Measurements from ENCODE around the gene TP53I3.

TP53I3 gene

DNA sequence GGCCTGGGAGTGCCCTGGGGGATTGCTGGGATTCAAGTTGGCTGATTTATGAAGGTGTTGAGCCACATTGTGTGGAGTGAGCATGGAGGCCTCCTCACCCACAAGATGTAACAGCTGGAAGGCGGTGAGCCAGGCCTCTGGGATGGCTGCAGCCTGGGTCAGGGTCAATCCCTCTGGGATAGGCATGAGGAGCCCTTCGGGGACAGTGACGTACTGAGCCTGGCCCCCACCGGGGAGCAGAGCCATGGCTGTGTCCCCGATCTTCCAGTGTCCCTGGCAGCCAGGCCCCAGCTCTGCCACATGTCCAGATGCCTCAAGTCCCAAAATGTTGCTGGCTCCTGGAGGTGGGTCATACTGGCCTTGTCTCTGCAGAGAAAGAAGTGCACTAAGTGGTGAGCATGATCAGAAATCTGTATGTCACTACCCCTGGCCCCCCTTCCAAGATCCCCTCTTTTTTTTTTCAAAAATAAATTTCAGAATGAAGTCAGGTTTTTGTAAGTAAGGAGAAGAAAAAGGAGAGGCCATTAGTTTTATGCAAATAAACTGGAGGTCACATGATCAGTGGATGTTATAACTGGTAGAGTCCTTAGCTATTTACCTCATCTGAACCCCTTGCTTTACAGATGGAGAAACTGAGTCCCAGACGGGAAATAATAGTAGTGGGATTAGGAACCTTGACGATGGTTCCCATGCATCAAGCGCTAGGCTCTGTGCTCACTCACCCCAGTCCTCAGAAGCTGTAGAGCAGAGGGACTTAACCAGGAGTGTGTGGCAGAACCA is 1.7 kb downstream of the TP53I3 start:
- no peak for TF ChIP-seq EGR1 (IDR thresholded peaks at IDR 0.05)
- TF ChIP-seq, protein P1, sequence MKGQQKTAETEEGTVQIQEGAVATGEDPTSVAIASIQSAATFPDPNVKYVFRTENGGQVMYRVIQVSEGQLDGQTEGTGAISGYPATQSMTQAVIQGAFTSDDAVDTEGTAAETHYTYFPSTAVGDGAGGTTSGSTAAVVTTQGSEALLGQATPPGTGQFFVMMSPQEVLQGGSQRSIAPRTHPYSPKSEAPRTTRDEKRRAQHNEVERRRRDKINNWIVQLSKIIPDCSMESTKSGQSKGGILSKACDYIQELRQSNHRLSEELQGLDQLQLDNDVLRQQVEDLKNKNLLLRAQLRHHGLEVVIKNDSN (IDR thresholded peaks at IDR 0.05), result peak; percentile 46; the same call in 1 of the 2 replicates

GRCh38 chr2:24080701-24081100 is 3.9 kb downstream of the TP53I3 start:
- no peak for TF ChIP-seq CEBPB (IDR thresholded peaks at IDR 0.05)
- no peak for TF ChIP-seq TAF1 (IDR thresholded peaks at IDR 0.05; ENCODE audit: low read depth)
- TF ChIP-seq, protein P2, sequence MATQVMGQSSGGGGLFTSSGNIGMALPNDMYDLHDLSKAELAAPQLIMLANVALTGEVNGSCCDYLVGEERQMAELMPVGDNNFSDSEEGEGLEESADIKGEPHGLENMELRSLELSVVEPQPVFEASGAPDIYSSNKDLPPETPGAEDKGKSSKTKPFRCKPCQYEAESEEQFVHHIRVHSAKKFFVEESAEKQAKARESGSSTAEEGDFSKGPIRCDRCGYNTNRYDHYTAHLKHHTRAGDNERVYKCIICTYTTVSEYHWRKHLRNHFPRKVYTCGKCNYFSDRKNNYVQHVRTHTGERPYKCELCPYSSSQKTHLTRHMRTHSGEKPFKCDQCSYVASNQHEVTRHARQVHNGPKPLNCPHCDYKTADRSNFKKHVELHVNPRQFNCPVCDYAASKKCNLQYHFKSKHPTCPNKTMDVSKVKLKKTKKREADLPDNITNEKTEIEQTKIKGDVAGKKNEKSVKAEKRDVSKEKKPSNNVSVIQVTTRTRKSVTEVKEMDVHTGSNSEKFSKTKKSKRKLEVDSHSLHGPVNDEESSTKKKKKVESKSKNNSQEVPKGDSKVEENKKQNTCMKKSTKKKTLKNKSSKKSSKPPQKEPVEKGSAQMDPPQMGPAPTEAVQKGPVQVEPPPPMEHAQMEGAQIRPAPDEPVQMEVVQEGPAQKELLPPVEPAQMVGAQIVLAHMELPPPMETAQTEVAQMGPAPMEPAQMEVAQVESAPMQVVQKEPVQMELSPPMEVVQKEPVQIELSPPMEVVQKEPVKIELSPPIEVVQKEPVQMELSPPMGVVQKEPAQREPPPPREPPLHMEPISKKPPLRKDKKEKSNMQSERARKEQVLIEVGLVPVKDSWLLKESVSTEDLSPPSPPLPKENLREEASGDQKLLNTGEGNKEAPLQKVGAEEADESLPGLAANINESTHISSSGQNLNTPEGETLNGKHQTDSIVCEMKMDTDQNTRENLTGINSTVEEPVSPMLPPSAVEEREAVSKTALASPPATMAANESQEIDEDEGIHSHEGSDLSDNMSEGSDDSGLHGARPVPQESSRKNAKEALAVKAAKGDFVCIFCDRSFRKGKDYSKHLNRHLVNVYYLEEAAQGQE (IDR thresholded peaks at IDR 0.05; ENCODE audit: low read depth), result no peak
- TF ChIP-seq EGR1 (IDR thresholded peaks at IDR 0.05), result no peak
- no peak for TF ChIP-seq YY1 (IDR thresholded peaks at IDR 0.05; ENCODE audit: low read depth)
- no peak for TF ChIP-seq FOXM1 (IDR thresholded peaks at IDR 0.05; ENCODE audit: borderline replicate concordance, low read depth)
- no peak for TF ChIP-seq EP300 (IDR thresholded peaks at IDR 0.05; ENCODE audit: borderline replicate concordance)
- TF ChIP-seq, protein P1 (IDR thresholded peaks at IDR 0.05), result no peak

- no peak for TF ChIP-seq CEBPB (IDR thresholded peaks at IDR 0.05)
- no peak for TF ChIP-seq ZBTB7A (IDR thresholded peaks at IDR 0.05; ENCODE audit: low read depth)
- no peak for TF ChIP-seq TAF1 (IDR thresholded peaks at IDR 0.05; ENCODE audit: low read depth)
- TF ChIP-seq TEAD4 (IDR thresholded peaks at IDR 0.05), result no peak
- no peak for TF ChIP-seq FOXM1 (IDR thresholded peaks at IDR 0.05; ENCODE audit: borderline replicate concordance, low read depth)
- TF ChIP-seq EGR1 (IDR thresholded peaks at IDR 0.05), result no peak
- TF ChIP-seq TCF12 (IDR thresholded peaks at IDR 0.05; ENCODE audit: low read depth), result no peak
- TF ChIP-seq, protein P1 (IDR thresholded peaks at IDR 0.05), result no peak
- TF ChIP-seq YY1 (IDR thresholded peaks at IDR 0.05; ENCODE audit: low read depth), result no peak
- no peak for TF ChIP-seq NFIC (IDR thresholded peaks at IDR 0.05)
- TF ChIP-seq CREB1 (IDR thresholded peaks at IDR 0.05; ENCODE audit: low read depth), result no peak
- TF ChIP-seq RAD21 (IDR thresholded peaks at IDR 0.05; ENCODE audit: low read depth), result no peak
- TF ChIP-seq, protein P2 (IDR thresholded peaks at IDR 0.05; ENCODE audit: low read depth), result no peak
- TF ChIP-seq, protein P3, sequence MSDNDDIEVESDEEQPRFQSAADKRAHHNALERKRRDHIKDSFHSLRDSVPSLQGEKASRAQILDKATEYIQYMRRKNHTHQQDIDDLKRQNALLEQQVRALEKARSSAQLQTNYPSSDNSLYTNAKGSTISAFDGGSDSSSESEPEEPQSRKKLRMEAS (IDR thresholded peaks at IDR 0.05), result no peak
- no peak for TF ChIP-seq EP300 (IDR thresholded peaks at IDR 0.05; ENCODE audit: borderline replicate concordance)
Observed at GRCh38 chr2:24077879-24078278, 6.8 kb downstream of the TP53I3 start.

DNA sequence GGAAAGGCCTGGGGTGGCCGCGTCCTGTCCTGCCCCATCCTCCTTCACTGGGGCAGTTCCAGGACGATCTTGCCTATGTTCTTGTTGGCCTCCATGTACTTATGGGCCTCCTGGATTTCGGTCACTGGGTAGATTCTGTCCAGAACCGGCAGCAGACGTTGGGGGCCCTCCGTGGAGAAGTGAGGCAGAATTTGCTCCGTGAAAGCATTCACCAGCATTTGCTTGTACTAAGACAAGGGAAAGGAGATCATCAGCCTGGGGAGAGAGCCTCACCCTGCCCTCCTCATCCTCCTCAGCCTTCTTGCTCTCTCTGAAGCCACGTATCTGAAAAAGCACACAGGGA is 7.1 kb downstream of the TP53I3 start:
- TF ChIP-seq CREB1 (IDR thresholded peaks at IDR 0.05; ENCODE audit: low read depth), result no peak
- no peak for TF ChIP-seq YY1 (IDR thresholded peaks at IDR 0.05; ENCODE audit: low read depth)
- TF ChIP-seq, protein P2 (IDR thresholded peaks at IDR 0.05; ENCODE audit: low read depth), result no peak
- TF ChIP-seq FOXM1 (IDR thresholded peaks at IDR 0.05; ENCODE audit: borderline replicate concordance, low read depth), result no peak
- no peak for TF ChIP-seq RAD21 (IDR thresholded peaks at IDR 0.05; ENCODE audit: low read depth)
- no peak; the same call in 1 of the 2 replicates for TF ChIP-seq NFIC (IDR thresholded peaks at IDR 0.05)
- TF ChIP-seq CEBPB (IDR thresholded peaks at IDR 0.05), result no peak
- TF ChIP-seq TCF12 (IDR thresholded peaks at IDR 0.05; ENCODE audit: low read depth), result no peak
- TF ChIP-seq TEAD4 (IDR thresholded peaks at IDR 0.05), result no peak
- TF ChIP-seq ZBTB7A (IDR thresholded peaks at IDR 0.05; ENCODE audit: low read depth), result no peak
- TF ChIP-seq, protein P1 (IDR thresholded peaks at IDR 0.05), result no peak
- TF ChIP-seq, protein P3 (IDR thresholded peaks at IDR 0.05), result no peak
- no peak for TF ChIP-seq TAF1 (IDR thresholded peaks at IDR 0.05; ENCODE audit: low read depth)
- no peak for TF ChIP-seq EP300 (IDR thresholded peaks at IDR 0.05; ENCODE audit: borderline replicate concordance)
- no peak for TF ChIP-seq EGR1 (IDR thresholded peaks at IDR 0.05)

Data from Ishikawa (cell line).